Purkinje cell (primary cell): Measurements from ENCODE around the gene PSMA6. TPM values are rescaled to one million over a fixed set of nuclear protein-coding genes. Genes with fewer than 3 reads are reported as not detected.

Source experiments
- polyA plus RNA-seq: library from polyadenylated mRNA; unstranded; fragments of >200 nt; fragmentation: Nextera tagmentation; gene quantifications from 2 replicates; pipeline ENCODE4 v1.2.1, GENCODE V29; 2014

Gene PSMA6
- 328 and 440 TPM in 2 replicates for polyA plus RNA-seq

GRCh38 chr14:35292051-35292769 is at the start of gene PSMA6:
Gene PSMA6 (plus strand): TSS chr14:35292382. CDS start chr14:35292477, 95 bp downstream.

Other genes with a start within 250 kb of the PSMA6 start
- 41.1 and 51.3 TPM in 2 replicates for gene FAM177A1, start 246.1 kb upstream of the PSMA6 start, polyA plus RNA-seq
- gene PPP2R3C, start 170.4 kb upstream of the PSMA6 start, polyA plus RNA-seq: 71.8 and 101 TPM in 2 replicates
- gene PRORP, start 169.8 kb upstream of the PSMA6 start, polyA plus RNA-seq: 19.1 and 26.6 TPM in 2 replicates
- gene NFKBIA, start 112.4 kb downstream of the PSMA6 start, polyA plus RNA-seq: 22.0 and 29.9 TPM in 2 replicates
- 3.4 and 5.3 TPM in 2 replicates for gene INSM2, start 241.8 kb downstream of the PSMA6 start, polyA plus RNA-seq